Measurements from ENCODE around the gene CSRNP3.

CSRNP3 gene

GRCh38 chr2:165462443-165462842 is 7.1 kb upstream of the CSRNP3 start:
- no peak overlapping the region for H3K4me3 ChIP-seq (ENCODE audit: low read depth, low read length)
- TF ChIP-seq CTCF (IDR thresholded peaks at IDR 0.05; ENCODE audit: low read depth, low read length, missing control alignments): no peak
- in situ Hi-C loops (cut with HindIII; ENCODE audit: low sequenced_read_pairs): no loop called here
- no peak for DNase-seq (ENCODE audit: low read depth)

- TF ChIP-seq CTCF (IDR thresholded peaks at IDR 0.05; ENCODE audit: low read depth, low read length, missing control alignments): no peak
- no peak for DNase-seq (ENCODE audit: low read depth)
- in situ Hi-C loops (cut with HindIII; ENCODE audit: low sequenced_read_pairs): no loop called here
- no peak overlapping the region for H3K4me3 ChIP-seq (ENCODE audit: low read depth, low read length)
These were observed 3.1 kb upstream of the CSRNP3 start for GRCh38 chr2:165466386-165466785.

- no peak for DNase-seq (ENCODE audit: low read depth)
- H3K4me3 ChIP-seq (ENCODE audit: low read depth, low read length): no peak overlapping the region
- TF ChIP-seq CTCF (IDR thresholded peaks at IDR 0.05; ENCODE audit: low read depth, low read length, missing control alignments): no peak
- in situ Hi-C loops (cut with HindIII; ENCODE audit: low sequenced_read_pairs): no loop called here
These were observed 1.6 kb upstream of the CSRNP3 start for GRCh38 chr2:165467921-165468320.

GRCh38 chr2:165470361-165470760 is 863 bp downstream of the CSRNP3 start:
- DNase-seq (ENCODE audit: low read depth): no peak
- TF ChIP-seq CTCF (IDR thresholded peaks at IDR 0.05; ENCODE audit: low read depth, low read length, missing control alignments): no peak
- peak overlapping the region; percentile 51 for H3K4me3 ChIP-seq (ENCODE audit: low read depth, low read length)
- in situ Hi-C loops (cut with HindIII; ENCODE audit: low sequenced_read_pairs): no loop called here

- H3K4me3 ChIP-seq (ENCODE audit: low read depth, low read length): no peak overlapping the region
- no peak for DNase-seq (ENCODE audit: low read depth)
- in situ Hi-C loops (cut with HindIII; ENCODE audit: low sequenced_read_pairs): no loop called here
- TF ChIP-seq CTCF (IDR thresholded peaks at IDR 0.05; ENCODE audit: low read depth, low read length, missing control alignments): no peak
These were observed 2.0 kb downstream of the CSRNP3 start for GRCh38 chr2:165471349-165471950.

GRCh38 chr2:165472922-165473321 is 3.4 kb downstream of the CSRNP3 start:
- no peak overlapping the region for H3K4me3 ChIP-seq (ENCODE audit: low read depth, low read length)
- DNase-seq (ENCODE audit: low read depth): no peak
- no peak for TF ChIP-seq CTCF (IDR thresholded peaks at IDR 0.05; ENCODE audit: low read depth, low read length, missing control alignments)
- in situ Hi-C loops (cut with HindIII; ENCODE audit: low sequenced_read_pairs): no loop called here

Measured in astrocyte of the cerebellum (primary cell).